GM19025 (cell line): ENCODE data around the gene CRYZ.
"Not testable (repeated sequence)": the region's sequence is repeated elsewhere in the genome, so short reads cannot be mapped to it uniquely, and the experiment has no call there.

ENCODE experiments used
- ATAC-seq: cut with Tn5 transposase; IDR thresholded peaks from one replicate; pipeline ENCODE4 v1.9.1; 2021; ENCODE audit warnings: mild to moderate bottlenecking, low read depth, moderate library complexity; ENCODE audit not compliant: unreplicated experiment

CRYZ gene

GRCh38 chr1:74681851-74682250, 51.0 kb downstream of the CRYZ start:
- no peak for ATAC-seq

GRCh38 chr1:74681449-74681848, 51.4 kb downstream of the CRYZ start:
- ATAC-seq: peak; percentile 80

GRCh38 chr1:74681001-74681400, 51.8 kb downstream of the CRYZ start:
- peak; percentile 14 for ATAC-seq

GRCh38 chr1:74679811-74680210, 53.0 kb downstream of the CRYZ start:
- no peak for ATAC-seq

- ATAC-seq: no peak
Measured at GRCh38 chr1:74677926-74678325, 54.9 kb downstream of the CRYZ start.

GRCh38 chr1:74674278-74675048, 58.4 kb downstream of the CRYZ start:
- ATAC-seq: no peak

GRCh38 chr1:74673351-74674111, 59.3 kb downstream of the CRYZ start, which contains the start of gene ERICH3:
Gene ERICH3 (minus strand): TSS chr1:74673792. CDS start chr1:74673519, 273 bp downstream.
- no peak for ATAC-seq

GRCh38 chr1:74670866-74671265, 62.0 kb downstream of the CRYZ start:
- not testable (repeated sequence) for ATAC-seq
